Stimulated activated naive CD4-positive, alpha-beta T cell (primary cell): Measurements from ENCODE around the gene ENO3.
A peak's percentile ranks its signal among the peaks of the same experiment; 100 is the strongest.

Experiments
- DNase-seq, 6 experiments: peaks; one replicate each; lab custom pipeline; 2025; lab: John Stamatoyannopoulos, UW

Gene ENO3

GRCh38 chr17:4950075-4950745 is 709 bp upstream of the ENO3 start:
- peak in 2 of 6 experiments; percentile 18 to 34 for DNase-seq

- no peak for DNase-seq
These were observed 567 bp downstream of the ENO3 start for GRCh38 chr17:4951486-4951885.

- DNase-seq, result no peak
These were observed 2.6 kb downstream of the ENO3 start for GRCh38 chr17:4953451-4953961.

GRCh38 chr17:4955091-4955490 is 4.2 kb downstream of the ENO3 start:
- no peak for DNase-seq

GRCh38 chr17:4956493-4957061 is 5.7 kb downstream of the ENO3 start:
- DNase-seq, result peak in 4 of 6 experiments; percentile 11 to 33 (median 17)

- DNase-seq, result no peak
These were observed 7.2 kb downstream of the ENO3 start for GRCh38 chr17:4958102-4958501.

- DNase-seq, result no peak
These were observed 8.5 kb downstream of the ENO3 start for GRCh38 chr17:4959261-4959965.

GRCh38 chr17:4960279-4960922 is 9.5 kb downstream of the ENO3 start:
- no peak for DNase-seq

- no peak for DNase-seq
These were observed 14.5 kb downstream of the ENO3 start for GRCh38 chr17:4965311-4965986.

GRCh38 chr17:4966844-4967538 is 16.1 kb downstream of the ENO3 start:
- DNase-seq, result peak in 4 of 6 experiments; percentile 85 to 98 (median 96)

- DNase-seq, result peak; percentile 85 to 99 (median 98)
These were observed 16.9 kb downstream of the ENO3 start, which contains the start of gene SPAG7 for GRCh38 chr17:4967539-4968485. TSS of gene SPAG7 (minus strand) at chr17:4967817. CDS start at chr17:4967804, 13 bp downstream.

GRCh38 chr17:4968486-4969046 is 17.6 kb downstream of the ENO3 start:
- no peak for DNase-seq

- DNase-seq, result no peak
These were observed 18.2 kb downstream of the ENO3 start for GRCh38 chr17:4969047-4969550.

GRCh38 chr17:4969551-4970173 is 18.7 kb downstream of the ENO3 start:
- DNase-seq, result no peak

GRCh38 chr17:4970273-4970672 is 19.4 kb downstream of the ENO3 start:
- no peak for DNase-seq

- DNase-seq, result no peak
These were observed 20.9 kb downstream of the ENO3 start for GRCh38 chr17:4971826-4972225.

GRCh38 chr17:4972322-4972721 is 21.4 kb downstream of the ENO3 start:
- DNase-seq, result no peak

- no peak for DNase-seq
These were observed 21.8 kb downstream of the ENO3 start for GRCh38 chr17:4972752-4973151.
